Suppressor macrophage (primary cell): Measurements from ENCODE around the gene TMEM271.
"Not testable (repeated sequence)": the region's sequence is repeated elsewhere in the genome, so short reads cannot be mapped to it uniquely, and the experiment has no call there.

ENCODE experiments used
- DNase-seq, 4 experiments: peaks; one replicate each; pipeline ENCODE4 v3.0.0-alpha.2; 2020 to 2022

TMEM271 gene

DNA sequence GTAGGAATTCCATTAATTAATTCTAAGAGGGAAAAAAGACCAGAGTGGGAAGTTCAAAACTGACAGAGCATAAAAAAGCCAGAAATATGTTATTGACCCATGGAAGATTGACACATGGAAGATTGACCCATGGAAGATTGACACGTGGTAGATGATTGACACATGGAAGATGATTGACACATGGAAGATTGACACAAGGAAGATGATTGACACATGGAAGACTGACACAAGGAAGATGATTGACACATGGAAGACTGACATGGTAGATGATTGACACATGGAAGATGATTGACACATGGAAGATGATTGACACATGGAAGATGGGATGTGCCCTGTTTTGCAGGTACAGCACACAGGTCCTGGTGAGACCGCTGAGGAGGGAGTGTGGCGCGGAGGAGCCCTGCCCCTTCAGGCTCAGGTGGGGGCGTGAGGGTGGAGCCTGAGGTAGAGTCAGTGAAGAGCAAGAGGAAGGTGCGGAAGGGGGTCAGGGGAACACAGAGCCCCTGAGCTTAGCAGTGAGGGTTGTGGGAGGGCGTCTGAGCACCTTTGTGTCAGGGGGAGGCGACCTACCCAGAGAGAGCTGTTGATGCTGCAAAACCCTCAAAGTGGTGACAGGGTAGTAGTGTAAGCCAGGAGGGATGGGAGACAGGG lies 33.4 kb upstream of the TMEM271 start:
- no peak for DNase-seq

DNA sequence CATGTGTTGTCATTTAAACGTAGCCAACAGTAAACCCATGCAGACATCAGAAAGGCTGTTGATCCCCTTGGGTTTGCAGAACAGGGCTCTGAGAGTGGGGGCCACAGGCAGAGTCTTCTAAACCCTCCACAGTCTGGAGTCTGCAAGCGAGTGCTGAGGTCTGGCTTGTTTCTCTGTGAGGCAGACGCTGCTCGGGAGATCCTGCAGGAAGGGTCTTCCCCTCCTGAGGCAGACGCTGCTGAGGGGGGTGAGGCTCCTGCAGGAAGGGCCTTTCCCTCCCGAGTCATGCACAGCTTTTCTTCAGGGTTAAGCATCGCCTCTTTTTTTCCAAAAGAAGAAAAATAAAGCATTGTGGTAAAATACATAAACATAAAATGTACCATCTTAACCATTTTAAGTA lies 32.1 kb upstream of the TMEM271 start:
- DNase-seq, result no peak

DNA sequence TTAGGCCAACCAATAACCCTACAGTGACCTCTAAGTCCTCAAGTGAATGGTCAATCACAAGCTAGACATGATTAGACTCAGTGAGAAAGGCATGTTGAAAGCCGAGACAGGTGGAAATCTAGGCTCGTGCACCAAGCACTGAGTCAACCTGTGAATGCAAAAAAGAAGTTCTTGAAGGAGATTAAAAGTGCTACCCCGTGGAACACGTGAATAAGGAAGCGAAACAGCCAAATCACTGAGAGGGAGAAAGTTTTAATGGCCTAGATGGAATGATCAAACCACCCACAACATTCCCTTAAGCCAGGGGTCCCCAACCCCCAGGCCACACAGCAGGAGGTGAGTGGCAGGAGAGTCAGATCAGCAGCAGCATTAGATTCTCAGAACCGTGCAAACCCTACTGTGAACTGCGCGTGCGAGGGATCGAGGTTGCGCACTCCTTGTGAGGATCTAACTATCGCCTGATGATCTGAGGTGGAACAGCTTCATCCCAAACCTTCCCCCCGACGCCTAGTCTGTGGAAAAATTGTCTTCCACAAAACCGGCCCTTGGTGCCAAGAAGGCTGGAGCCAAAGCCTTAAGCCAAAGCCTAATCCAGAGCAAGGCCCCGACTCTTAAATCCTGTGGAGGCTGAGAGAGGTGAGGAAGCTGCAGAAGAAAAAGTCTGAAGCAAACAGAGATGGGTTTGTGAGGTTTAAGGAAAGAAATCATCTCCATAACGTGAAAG lies 29.8 kb upstream of the TMEM271 start:
- no peak for DNase-seq

DNA sequence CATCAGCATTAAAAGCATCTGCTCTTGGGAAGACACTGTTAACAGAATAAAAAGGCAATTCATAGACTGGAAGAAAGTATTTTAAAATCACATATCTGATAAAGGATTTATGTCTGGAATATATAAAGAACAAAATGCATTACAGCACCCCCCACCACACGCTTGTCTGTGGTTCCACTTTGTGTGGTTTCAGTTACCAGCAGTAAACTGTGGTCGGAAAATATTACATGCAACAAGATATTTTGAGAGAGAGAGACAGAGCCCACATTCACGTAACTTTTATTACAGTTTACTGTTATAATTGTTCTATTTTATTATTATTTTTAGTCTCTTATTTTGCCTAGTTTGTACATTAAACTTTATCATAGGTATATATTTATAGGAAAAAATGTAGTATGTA lies 28.0 kb upstream of the TMEM271 start:
- no peak for DNase-seq

DNA sequence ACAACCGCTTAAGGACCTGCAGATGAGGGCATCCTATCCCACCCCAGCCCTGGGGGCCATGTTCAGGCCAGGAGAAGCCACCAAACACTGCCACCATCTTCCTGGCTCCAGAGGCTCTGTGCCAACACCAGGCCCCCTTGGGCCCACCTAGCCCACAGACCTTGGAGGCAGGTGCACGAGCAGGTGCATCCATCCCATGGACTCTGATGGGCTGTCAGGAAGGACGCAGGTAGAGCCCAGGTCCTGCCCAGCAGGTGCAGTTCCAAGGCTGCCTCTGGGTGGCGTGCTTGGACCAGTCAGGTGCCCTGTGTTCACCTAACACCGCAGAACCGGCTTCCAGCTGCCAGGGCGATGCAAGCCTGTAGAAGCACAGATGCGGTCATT lies 26.5 kb upstream of the TMEM271 start:
- DNase-seq, result peak; percentile 43 to 72 (median 45)

DNA sequence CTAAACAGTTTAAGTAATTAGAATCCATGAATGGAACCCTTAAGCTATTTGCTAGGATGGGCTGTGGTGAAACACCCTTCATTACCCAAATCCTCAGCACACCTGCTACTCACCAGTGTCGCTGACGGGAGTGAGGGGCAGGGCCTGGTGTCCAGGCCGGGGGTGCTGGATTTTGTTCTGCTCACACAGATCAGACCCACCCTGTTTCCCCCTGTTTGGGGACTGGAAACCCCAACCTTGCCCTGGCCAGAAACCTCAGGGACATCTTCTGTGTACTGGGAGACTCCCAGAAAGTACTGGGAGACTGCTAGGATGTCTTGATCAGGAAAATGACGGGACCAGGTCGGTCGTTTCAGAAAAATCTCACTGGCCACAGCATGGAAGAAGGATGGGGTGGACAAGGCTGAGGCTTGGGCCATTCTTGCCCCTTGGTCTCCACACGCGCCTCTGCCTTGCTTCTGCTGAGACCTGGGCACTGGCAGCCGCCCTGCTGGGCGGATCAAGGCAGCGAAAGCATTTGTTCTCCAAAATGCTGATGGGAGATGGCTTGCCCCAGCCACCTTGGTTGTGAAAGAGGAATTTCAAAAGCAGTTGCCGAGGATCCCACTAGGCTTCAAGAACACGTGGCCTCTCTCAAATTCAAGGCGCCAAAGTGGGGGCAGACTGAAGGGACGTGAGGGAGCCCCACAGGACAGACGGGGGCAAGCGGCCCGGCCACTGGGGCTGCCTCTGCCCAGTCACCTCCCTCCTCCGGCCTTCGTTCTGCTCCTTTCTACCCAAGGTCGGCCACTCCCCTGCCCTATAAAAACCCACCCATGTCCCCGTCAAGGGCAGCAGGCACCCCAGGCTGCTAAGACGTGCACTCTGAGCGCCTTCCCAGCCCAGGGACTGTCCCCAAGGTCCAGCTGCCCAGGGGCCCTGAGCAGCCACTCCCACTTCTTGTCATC lies 25.8 kb upstream of the TMEM271 start:
- DNase-seq, result no peak

DNA sequence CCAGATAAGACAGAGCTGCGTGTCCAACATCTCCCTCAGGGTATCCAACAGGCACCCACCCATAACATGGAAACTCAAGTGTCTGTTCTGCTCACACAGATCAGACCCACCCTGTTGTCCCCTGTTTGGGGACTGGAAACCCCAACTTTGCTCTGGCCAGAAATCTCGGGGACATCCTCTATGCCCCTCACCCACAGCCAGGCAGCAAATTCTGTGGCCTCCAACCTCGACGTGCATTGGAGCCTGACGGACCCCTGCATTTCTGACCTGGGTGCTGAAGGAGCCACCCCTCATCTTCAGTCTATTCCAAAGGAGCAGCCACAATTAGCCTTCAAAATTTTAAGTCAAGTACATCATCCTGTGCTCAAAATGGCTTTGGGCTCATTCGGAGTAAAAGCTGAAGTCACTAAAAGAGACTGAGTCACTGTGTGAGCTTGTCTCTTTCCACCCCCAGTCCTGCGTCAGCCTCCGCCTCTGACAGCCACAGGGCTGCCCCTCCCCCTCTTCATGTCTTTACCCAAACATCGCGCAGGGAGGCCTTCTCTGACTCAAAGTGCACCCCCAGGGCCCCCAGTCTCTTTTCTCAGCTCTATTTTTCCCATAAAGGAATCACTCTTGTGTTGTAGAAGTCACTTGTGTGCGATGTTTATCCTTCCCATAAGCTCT lies 24.9 kb upstream of the TMEM271 start:
- DNase-seq, result no peak

DNA sequence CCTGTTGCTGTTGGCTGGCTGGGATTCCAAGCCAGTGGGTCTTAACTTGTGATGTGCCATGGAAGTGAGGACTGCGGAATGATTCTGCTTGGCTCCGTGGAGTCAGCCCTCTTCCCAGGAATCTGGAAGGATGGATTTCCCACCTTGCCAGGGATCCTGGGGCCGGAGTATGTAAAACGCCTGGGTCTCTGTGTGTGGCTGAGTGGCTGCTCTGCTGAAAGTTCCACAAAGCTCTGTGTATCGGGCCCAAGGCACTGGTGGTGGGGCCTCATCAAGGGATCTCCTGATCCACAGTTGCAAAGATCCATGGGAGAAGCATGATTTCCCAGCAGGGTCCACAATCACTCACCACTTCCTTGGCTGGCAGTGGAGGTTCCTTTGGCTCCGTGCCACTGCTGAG lies 24.1 kb upstream of the TMEM271 start:
- no peak for DNase-seq

DNA sequence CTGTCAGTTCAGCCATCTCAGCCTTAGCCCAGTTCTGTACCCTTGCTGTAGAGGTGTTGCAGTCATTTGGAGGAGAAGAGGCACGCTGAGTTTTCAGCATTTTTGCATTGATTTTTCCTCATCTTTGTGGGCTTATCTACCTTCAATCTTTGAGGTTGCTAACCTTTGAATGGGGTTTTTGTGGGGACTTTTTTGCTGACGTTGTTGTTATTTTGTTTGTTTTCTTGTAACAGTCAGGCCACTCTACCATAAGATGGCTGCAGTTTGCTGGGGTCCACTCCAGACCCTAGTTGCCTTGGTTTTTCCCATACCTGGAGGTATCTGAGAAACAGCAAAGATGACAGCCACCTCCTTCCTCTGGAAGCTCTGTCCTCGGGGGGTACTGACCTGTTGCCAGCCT lies 22.8 kb upstream of the TMEM271 start:
- no peak for DNase-seq

DNA sequence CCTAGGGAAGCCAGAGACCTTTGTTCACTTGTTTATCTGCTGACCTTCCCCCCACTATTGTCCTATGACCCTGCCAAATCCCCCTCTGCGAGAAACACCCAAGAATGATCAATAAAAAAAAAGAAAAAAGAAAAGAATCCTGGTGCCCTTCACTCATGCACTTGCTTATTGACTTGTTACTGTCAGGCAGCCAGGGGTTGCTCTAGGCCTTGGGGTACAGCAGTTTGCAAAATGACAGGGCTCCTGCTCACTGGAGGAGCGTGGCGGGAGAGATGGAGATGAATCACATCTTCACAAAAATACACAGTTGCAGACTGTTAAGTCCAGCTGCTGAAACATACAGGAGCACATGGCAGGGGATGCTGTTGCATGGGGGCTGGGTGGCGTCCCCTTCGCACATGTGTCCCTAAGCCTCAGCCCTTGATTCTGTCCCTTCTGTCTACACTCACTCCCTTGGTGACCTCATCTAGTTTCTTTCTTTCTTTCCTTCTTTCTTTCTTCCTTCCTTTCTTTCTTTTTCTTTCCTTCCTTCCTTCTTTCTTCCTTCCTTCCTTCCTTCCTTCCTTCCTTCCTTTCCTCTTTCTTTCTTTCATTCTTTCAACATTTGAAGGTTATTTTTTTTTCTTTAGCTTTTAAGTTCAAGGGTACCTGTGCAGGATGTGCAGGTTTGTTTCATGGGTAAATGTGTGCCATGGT lies 16.9 kb upstream of the TMEM271 start:
- DNase-seq, result no peak

DNA sequence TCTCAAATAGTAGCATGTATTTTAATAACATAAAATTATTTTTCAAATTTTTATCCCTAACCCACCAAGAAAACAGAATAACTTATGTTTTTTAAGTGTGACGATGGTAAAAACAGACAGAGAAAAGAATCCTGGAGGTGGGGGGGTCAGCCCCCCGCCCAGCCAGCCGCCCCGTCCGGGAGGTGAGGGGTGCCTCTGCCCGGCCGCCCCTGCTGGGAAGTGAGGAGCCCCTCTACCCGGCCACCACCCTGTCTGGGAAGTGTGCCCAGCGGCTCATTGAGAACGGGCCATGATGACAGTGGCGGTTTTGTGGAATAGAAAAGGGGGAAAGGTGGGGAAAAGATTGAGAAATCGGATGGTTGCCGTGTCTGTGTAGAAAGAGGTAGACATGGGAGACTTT lies 16.1 kb upstream of the TMEM271 start:
- DNase-seq, result not testable (repeated sequence)

DNA sequence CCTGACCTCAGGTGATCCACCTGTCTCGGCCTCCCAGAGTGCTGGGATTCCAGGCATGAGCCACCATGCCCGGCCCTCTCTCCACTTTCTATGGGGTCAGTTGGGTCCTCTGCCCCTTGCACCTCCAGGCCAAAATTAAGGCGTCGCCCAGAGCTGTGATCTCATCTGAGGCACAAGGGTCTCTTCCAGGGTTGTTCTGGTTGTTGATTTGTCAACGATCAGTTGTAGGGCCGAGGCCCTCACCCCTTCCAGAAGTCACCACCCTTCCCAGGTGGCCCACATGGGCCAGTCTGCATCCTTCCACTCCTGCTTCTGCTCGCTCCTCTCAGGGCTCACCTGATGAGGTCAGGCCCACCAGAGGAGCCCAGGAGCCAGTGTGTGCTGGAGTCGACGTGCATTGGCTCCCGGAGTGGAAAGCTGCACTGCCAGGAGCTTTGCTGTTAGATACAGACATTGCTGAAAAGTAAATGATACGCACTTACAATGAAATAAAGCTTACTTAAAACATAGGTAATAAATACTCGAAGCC lies 14.3 kb upstream of the TMEM271 start:
- DNase-seq, result no peak

DNA sequence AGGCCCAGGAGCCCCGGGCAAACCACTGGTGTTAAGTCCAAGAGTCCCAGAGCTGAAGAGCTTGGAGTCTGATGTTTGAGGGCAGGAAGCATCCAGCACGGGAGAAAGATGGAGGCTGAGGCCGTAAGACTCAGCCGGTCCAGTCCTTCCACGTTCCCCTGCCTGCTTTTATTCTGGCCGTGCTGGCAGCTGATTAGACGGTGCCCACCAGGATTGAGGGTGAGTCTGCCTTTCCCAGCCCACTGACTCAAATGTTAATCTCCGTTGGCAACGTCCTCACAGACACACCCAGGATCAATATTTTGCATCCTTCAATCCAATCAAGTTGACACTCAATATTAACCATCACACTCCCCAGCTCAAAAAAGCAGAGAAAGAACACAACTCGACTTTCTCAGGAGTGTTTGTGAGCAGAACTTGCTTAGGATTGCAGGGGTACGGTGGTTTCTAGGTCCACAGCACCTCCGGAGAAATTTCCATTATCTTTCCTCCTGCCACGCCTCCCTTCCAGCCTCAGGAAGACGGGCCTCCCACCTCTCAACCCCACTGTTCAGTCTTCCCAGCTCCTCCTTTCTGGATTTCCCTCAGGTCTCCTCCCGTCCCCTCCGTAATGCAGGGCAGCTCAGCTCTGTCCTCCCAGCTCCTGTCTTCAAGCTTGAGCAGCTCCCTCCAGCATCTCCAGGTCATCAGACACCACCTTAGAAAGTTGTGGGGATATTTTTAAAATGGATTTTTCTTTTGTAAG lies 13.3 kb upstream of the TMEM271 start:
- no peak for DNase-seq

DNA sequence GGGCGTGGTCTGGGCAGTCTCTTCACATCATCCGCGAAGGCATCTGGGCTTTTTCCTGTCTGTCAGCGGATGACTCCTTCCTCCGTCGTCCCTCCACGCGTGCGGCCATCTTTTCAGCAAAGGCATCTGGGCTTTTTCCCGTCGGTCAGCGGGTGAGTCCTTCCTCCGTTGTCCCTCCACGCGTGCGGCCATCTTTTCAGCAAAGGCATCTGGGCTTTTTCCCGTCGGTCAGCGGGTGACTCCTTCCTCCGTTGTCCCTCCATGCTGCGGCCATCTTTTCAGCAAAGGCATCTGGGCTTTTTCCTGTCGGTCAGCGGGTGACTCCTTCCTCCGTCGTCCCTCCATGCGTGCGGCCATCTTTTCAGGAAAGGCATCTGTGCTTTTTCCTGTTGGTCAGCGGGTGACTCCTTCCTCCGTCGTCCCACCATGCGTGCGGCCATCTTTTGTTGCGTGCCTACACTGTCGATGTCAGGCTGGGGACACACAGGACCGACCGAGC lies 12.3 kb upstream of the TMEM271 start:
- DNase-seq, result no peak

DNA sequence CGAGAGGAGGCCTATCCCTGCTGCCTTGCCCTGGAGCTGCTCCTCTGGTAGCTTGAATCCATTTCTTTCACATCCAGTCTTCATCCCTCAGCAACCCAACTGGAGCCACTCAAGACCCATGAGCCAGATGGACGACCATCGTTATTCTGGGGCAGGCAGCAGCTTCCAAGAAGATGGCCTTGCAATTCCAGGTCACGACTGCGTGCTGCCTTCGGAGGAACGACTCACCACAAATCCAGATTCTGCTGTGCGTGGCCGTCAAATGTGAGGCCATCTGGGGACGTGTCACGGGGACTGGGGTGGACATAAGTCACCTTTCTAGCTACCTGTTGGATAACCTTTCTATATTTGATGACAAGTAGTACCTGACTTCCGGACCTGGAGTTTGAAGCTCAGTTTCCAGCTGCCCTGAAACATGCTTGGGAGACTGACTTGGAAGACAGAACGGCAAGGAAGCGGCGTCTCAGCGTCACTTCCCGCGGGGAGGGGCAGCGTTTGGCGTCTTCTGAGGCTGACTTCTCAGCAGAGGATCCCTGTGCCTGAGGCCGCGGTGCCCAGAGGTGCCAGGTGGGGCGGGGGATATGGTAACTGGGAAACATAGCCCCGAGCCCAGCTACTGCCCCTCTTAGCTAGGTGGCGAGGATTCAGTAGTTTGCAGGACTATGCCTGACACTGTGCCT lies 11.7 kb upstream of the TMEM271 start:
- no peak for DNase-seq

DNA sequence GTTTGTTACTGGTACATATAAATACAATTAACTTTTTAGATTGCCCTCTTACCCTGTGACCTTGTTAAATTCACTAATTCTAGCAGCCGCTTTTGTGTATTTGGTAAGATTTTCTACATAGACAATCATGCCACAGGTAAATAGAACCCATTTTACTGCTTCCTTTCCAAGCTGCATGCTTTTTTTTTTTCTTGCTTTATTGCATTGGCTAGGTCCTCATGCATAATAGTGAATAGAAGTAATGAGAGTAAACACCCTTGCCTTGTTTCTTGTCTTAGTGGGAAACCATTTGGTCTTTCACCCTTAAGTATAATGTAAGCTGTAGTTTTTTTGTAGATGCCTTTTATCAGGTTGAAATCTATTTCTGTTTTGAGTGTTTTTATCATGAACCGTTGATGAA lies 7.7 kb upstream of the TMEM271 start:
- no peak for DNase-seq

DNA sequence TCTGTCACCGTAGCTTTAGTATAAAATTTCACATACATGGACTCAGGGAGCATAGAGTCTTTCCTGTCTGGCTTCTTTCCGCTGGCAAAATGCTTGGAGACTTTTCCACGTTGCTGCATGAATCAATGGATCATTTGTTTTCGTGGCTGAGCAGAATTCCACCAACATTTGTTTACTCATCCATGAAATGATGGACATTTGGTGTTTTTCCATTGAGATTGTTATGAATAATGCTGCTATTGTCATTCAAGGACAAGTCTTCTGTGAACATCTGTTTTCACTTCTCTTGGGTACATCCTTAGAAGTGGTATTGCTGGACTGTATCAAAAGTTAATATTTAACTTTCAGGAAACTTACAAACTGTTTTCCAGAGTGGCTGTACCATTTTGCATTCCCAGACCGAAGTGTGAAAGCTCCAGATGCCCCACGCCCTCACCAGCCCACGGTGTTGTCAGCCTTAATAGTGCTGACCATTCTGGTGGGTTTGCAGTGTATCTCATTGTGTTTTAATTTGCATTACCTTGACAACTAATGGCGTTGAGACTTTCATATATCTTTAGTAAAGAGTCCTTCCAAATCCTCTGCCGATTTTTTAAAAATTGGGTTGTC lies 5.8 kb upstream of the TMEM271 start:
- DNase-seq, result no peak

DNA sequence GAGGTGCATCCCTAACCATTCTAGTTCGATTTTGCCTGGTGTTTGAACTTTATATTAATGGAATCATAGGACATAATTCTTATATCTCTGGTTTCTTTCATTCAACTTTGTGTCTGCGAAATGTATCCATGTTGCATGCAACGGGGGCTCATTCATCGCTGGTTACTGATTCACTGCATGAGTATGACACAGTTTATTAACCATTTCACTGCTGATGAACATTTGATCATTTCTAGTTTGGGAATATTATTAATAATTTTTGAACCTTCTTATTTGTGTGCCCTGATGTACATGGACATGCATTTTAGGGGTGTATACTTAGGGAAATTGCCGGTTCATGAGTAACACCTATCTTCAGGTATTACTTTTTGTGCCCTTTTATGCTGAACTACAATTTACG lies 5.1 kb upstream of the TMEM271 start:
- DNase-seq, result no peak

DNA sequence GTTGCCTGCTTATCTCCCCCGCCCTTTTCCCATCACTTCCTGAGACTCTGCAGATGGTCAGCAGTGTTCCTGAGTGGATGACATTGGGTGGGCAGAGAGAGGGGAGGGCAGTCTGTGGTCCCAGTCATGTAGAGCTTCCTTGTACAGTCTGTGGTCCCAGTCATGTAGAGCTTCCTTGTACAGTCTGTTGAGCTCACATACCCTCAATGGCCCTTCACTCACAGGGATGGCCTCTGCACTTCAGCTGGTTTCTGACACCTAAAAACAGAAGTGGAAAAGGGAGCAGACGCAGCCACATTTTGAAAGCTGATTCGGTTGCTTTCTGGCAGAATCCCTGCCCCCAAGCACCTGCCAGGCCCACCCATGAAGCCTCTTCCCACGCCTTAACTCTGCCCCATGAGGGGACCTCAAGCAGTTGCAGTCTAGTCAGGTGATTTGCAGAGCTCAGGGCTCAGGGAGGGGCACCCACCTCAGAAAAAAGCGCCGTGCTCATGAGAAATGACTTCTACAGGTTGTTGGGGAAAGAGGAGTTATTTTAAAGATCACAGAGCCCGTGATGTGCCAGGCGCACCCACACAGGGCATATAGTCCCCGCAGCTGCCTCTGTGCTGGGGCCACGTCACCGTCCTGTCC lies 3.6 kb upstream of the TMEM271 start:
- no peak for DNase-seq
